Right lobe of liver (tissue), 6 donors: Measurements from ENCODE around the gene UBXN1. TPM values are rescaled to one million over a fixed set of nuclear protein-coding genes. Genes with fewer than 3 reads are reported as not detected.

ENCODE experiments used
- ATAC-seq, 4 donors: fragments of 200-7000 bp; cut with Tn5 transposase; one replicate each; pipeline ENCODE4 v1.9.1; 2020; ENCODE audit warnings: mild to moderate bottlenecking in 4 of 4, moderate library complexity in 4 of 4
- DNase-seq, 3 donors: peaks; one replicate each; pipeline ENCODE4 v3.0.0-alpha.2; 2020
- H3K27ac ChIP-seq, 3 donors: fragments of 200-600 bp; one replicate each; pipeline ENCODE4 v1.8.0; 2022
- H3K27me3 ChIP-seq, 2 donors: fragments of 200-600 bp; one replicate each; pipeline ENCODE4 v1.8.0; 2022
- H3K36me3 ChIP-seq, 4 donors: fragments of 200-600 bp; sonication (generic) in 1 of 4; one replicate each; pipeline versions ENCODE4 v1.5.1 to v1.8.0; 2017 to 2022; ENCODE audit warnings: control low read depth in 1 of 4
- H3K4me1 ChIP-seq, 4 donors: fragments of 200-600 bp; sonication (generic) in 1 of 4; one replicate each; pipeline versions ENCODE4 v1.5.1 to v1.8.0; 2017 to 2022; ENCODE audit warnings: control low read depth in 1 of 4
- H3K4me3 ChIP-seq, 3 donors: fragments of 200-600 bp; one replicate each; pipeline ENCODE4 v1.8.0; 2022
- H3K9me3 ChIP-seq, 4 donors: fragments of 200-600 bp; sonication (generic) in 1 of 4; one replicate each; pipeline versions ENCODE4 v1.5.1 to v1.8.0; 2017 to 2022; ENCODE audit warnings: control low read depth in 1 of 4
- CTCF ChIP-seq, 4 donors: fragments of 200-600 bp in 3 of 4; fragments of 450-650 bp in 1 of 4; IDR thresholded peaks; one replicate each; pipeline versions ENCODE4 v1.5.1 to v1.8.0; 2016 to 2022; ENCODE audit warnings: antibody characterized with exemption in 4 of 4, mild to moderate bottlenecking in 2 of 4
- POLR2A ChIP-seq: fragments of 450-650 bp; IDR thresholded peaks from one replicate; pipeline ENCODE4 v1.6.1; 2017; ENCODE audit warnings: antibody characterized with exemption, mild to moderate bottlenecking
- WGBS: methylation state at CpG from one replicate; pipeline ENCODE4 v1.1.6; 2018; ENCODE audit warnings: low coverage, low lambda C conversion rate; ENCODE audit not compliant: insufficient coverage; ENCODE audit errors: missing lambda C conversion rate; 5-methylcytosine and 5-hydroxymethylcytosine counted together
- intact Hi-C, 2 donors: fragments of 100-400 bp; cut with DNase I; formaldehyde crosslinking; loops; one replicate each; pipeline versions ENCODE4 v1.11.2 to v1.14.1; 2022
- long read RNA-seq: library from polyadenylated mRNA; unstranded; transcript quantifications from one replicate; pipeline ENCODE4 v2.0.0, GENCODE V29; 2019
- total RNA-seq, 6 experiments: library from RNA; depleted of rRNA in 2 of 6; stranded (reverse); fragments of >200 nt in 2 of 6; fragmentation: NEBNext Ultra II Directional in 3 of 6; extraction: Animal tissue kit (Norgen Biotek cat#: 25700) in 3 of 6; gene quantifications; one replicate each; pipeline versions ENCODE4 v1.1.0 to v1.2.4, GENCODE V29; 2016 to 2023
- donor health status: DM: no; HTN: yes; CAD: no.
- donor health status: DM: no; HTN: no; CAD: no.
- donor health status: DM: no; HTN: no; CAD: no.
- donor health status: DM: no; HTN: yes; CAD: no.
- donor health status: DM: no; HTN: yes; CAD: no.

UBXN1 gene
- 10 to 100 TPM; 24.7 to 41.9 (median 28.0) TPM for total RNA-seq
- long read RNA-seq, transcript UBXN1-202 (9 exons, 1,153 nt), result major isoform, 18 of 24 reads
- long read RNA-seq, partial matches to known transcripts, result 2 of 24 reads
- long read RNA-seq, other reads (novel, unspliced or antisense), result 0 of 24 reads

- H3K9me3 ChIP-seq, result no peaks in the 10 kb centered on the region
- peak within 1 kb of the TSS; percentile 43 to 78 (median 71) for H3K27ac ChIP-seq
- no peak for TF ChIP-seq CTCF (IDR thresholded peaks at IDR 0.05)
- TF ChIP-seq POLR2A, result peak; percentile 72
- no peaks in the 10 kb centered on the region for H3K27me3 ChIP-seq
- DNase-seq (peak; percentile 86 to 92 (median 90)), ATAC-seq (peak; percentile 81 to 93 (median 90))
- peaks cover 0 to 19% (median 8%) of the 10 kb centered on the region in 4 donors for H3K4me1 ChIP-seq
- 21% methylated on average over 17 of the region's 55 CpGs for WGBS
- peaks cover 0 to 18% (median 0%) of the 10 kb centered on the region in 4 donors for H3K36me3 ChIP-seq
- H3K4me3 ChIP-seq, result peak within 1 kb of the TSS; percentile 96 to 99 (median 98)
- intact Hi-C loops, result loop anchor here in 1 of 2 donors (10.0 kb wide), 1 partner anchor 64 kb away; the partner anchor contains the start of genes EML3 and ROM1
Observed at GRCh38 chr11:62678770-62679696, at the start of gene UBXN1. TSS of gene UBXN1 (minus strand) at chr11:62679073. CDS start at chr11:62678923, 150 bp downstream.

- 1% methylated on average over 27 of the region's 29 CpGs for WGBS
- Histone ChIP-seq H3K36me3 (peaks cover 0 to 22% (median 3%) of the 10 kb centered on the region in 4 donors), H3K4me3 (peak within 1 kb of the TSS; percentile 83 to 93 (median 84)), H3K27me3 (no peaks in the 10 kb centered on the region), H3K4me1 (peaks cover 0 to 31% (median 14%) of the 10 kb centered on the region in 4 donors), H3K9me3 (no peaks in the 10 kb centered on the region), H3K27ac (peak within 1 kb of the TSS; percentile 79 to 90 (median 88))
- TF ChIP-seq CTCF (IDR thresholded peaks at IDR 0.05) (no peak), POLR2A (peak; percentile 65)
- DNase-seq (peak; percentile 86 to 88 (median 87)), ATAC-seq (peak; percentile 65 to 76 (median 66))
- intact Hi-C loops, result no loop called here
Observed at GRCh38 chr11:62728171-62728988, 49.5 kb upstream of the UBXN1 start, which contains the start of gene TTC9C. TSS of gene TTC9C (plus strand) at chr11:62728486. CDS start at chr11:62728849, 363 bp downstream.

GRCh38 chr11:62727872-62728170 lies 48.9 kb upstream of the UBXN1 start:
- no peaks in the 10 kb centered on the region for H3K27me3 ChIP-seq
- H3K27ac ChIP-seq, result peak overlapping the region; percentile 79 to 90 (median 88)
- H3K4me3 ChIP-seq, result peak overlapping the region; percentile 83 to 93 (median 84)
- intact Hi-C loops, result no loop called here
- ATAC-seq, result peak; percentile 74 to 82 (median 77)
- DNase-seq, result peak; percentile 71 to 88 (median 80)
- H3K4me1 ChIP-seq, result peaks cover 0 to 31% (median 14%) of the 10 kb centered on the region in 4 donors
- WGBS, result 1% methylated on average over 20 of the region's 20 CpGs
- TF ChIP-seq POLR2A, result no peak
- H3K9me3 ChIP-seq, result no peaks in the 10 kb centered on the region
- H3K36me3 ChIP-seq, result peaks cover 2 to 22% (median 7%) of the 10 kb centered on the region in 4 donors

GRCh38 chr11:62727165-62727871 lies 48.4 kb upstream of the UBXN1 start, which contains the start of gene HNRNPUL2:
TSS of gene HNRNPUL2 (minus strand) at chr11:62727457. CDS start at chr11:62727156, 301 bp downstream.
- DNase-seq, result peak; percentile 99
- peak within 1 kb of the TSS; percentile 79 to 90 (median 88) for H3K27ac ChIP-seq
- ATAC-seq, result peak; percentile 88 to 92 (median 89)
- peaks cover 7 to 23% (median 12%) of the 10 kb centered on the region in 4 donors for H3K36me3 ChIP-seq
- intact Hi-C loops, result no loop called here
- peak; percentile 93 for TF ChIP-seq POLR2A
- no peak for TF ChIP-seq CTCF (IDR thresholded peaks at IDR 0.05)
- no peaks in the 10 kb centered on the region for H3K9me3 ChIP-seq
- peaks cover 0 to 31% (median 14%) of the 10 kb centered on the region in 4 donors for H3K4me1 ChIP-seq
- 0% methylated on average over 47 of the region's 72 CpGs for WGBS
- no peaks in the 10 kb centered on the region for H3K27me3 ChIP-seq
- H3K4me3 ChIP-seq, result peak within 1 kb of the TSS; percentile 83 to 93 (median 84)
